LHCN-M2 (cell line): Measurements from ENCODE around the gene UGDH. TPM values are rescaled to one million over a fixed set of nuclear protein-coding genes. Genes with fewer than 3 reads are reported as not detected.
"Not testable (repeated sequence)": the region's sequence is repeated elsewhere in the genome, so short reads cannot be mapped to it uniquely, and the experiment has no call there.

Experiments
- DNase-seq: peaks from one replicate; pipeline ENCODE4 v3.0.0-alpha.2; 2012; ENCODE audit warnings: low read depth
- polyA plus RNA-seq: library from polyadenylated mRNA; unstranded; fragments of >200 nt; gene quantifications from one replicate; pipeline ENCODE4 v1.2.1, GENCODE V29; 2012; ENCODE audit warnings: missing spikeins
- total RNA-seq: library from RNA; depleted of rRNA; stranded (reverse); fragments of >200 nt; gene quantifications from 2 replicates; pipeline ENCODE4 v1.2.3, GENCODE V29; 2014; rRNA removed

The UGDH gene
- total RNA-seq, result 102 and 114 TPM in 2 replicates
- 44.4 TPM for polyA plus RNA-seq

- DNase-seq, result peak; percentile 97
Observed at GRCh38 chr4:39527296-39528060, at the start of gene UGDH. UGDH (minus strand) TSS chr4:39527439; CDS start chr4:39521512, 5,927 bp downstream.

- DNase-seq, result no peak
Observed at GRCh38 chr4:39574946-39575345, 47.7 kb upstream of the UGDH start.

GRCh38 chr4:39571504-39571903, 44.3 kb upstream of the UGDH start:
- DNase-seq, result no peak

- no peak for DNase-seq
Observed at GRCh38 chr4:39571054-39571453, 43.8 kb upstream of the UGDH start.

GRCh38 chr4:39569209-39569608, 42.0 kb upstream of the UGDH start:
- no peak for DNase-seq

- no peak for DNase-seq
Observed at GRCh38 chr4:39568805-39569204, 41.6 kb upstream of the UGDH start.

- DNase-seq, result peak; percentile 84
Observed at GRCh38 chr4:39565878-39566600, 38.8 kb upstream of the UGDH start.

GRCh38 chr4:39563346-39563847, 36.2 kb upstream of the UGDH start:
- DNase-seq, result no peak

- no peak for DNase-seq
Observed at GRCh38 chr4:39562792-39563191, 35.6 kb upstream of the UGDH start.

GRCh38 chr4:39559626-39560025, 32.4 kb upstream of the UGDH start:
- DNase-seq, result no peak

GRCh38 chr4:39555472-39555871, 28.2 kb upstream of the UGDH start:
- no peak for DNase-seq

- DNase-seq, result no peak
Observed at GRCh38 chr4:39548425-39549067, 21.3 kb upstream of the UGDH start.

GRCh38 chr4:39544580-39545315, 17.5 kb upstream of the UGDH start:
- DNase-seq, result no peak

- DNase-seq, result not testable (repeated sequence)
Observed at GRCh38 chr4:39544080-39544479, 16.8 kb upstream of the UGDH start.

- DNase-seq, result no peak
Observed at GRCh38 chr4:39543034-39543433, 15.8 kb upstream of the UGDH start.

- DNase-seq, result no peak
Observed at GRCh38 chr4:39542611-39543012, 15.4 kb upstream of the UGDH start.

- DNase-seq, result no peak
Observed at GRCh38 chr4:39541987-39542610, 14.9 kb upstream of the UGDH start.

GRCh38 chr4:39539089-39539611, 11.9 kb upstream of the UGDH start:
- DNase-seq, result peak; percentile 18

GRCh38 chr4:39533541-39533940, 6.3 kb upstream of the UGDH start:
- no peak for DNase-seq

GRCh38 chr4:39532237-39532636, 5.0 kb upstream of the UGDH start:
- not testable (repeated sequence) for DNase-seq

GRCh38 chr4:39530682-39531081, 3.4 kb upstream of the UGDH start:
- DNase-seq, result no peak
